HG02884 (cell line): Measurements from ENCODE around the gene IL1R1.

Experiments
- ATAC-seq: cut with Tn5 transposase; IDR thresholded peaks from one replicate; pipeline ENCODE4 v1.9.1; 2021; ENCODE audit warnings: mild to moderate bottlenecking, moderate library complexity; ENCODE audit not compliant: unreplicated experiment

The IL1R1 gene

DNA sequence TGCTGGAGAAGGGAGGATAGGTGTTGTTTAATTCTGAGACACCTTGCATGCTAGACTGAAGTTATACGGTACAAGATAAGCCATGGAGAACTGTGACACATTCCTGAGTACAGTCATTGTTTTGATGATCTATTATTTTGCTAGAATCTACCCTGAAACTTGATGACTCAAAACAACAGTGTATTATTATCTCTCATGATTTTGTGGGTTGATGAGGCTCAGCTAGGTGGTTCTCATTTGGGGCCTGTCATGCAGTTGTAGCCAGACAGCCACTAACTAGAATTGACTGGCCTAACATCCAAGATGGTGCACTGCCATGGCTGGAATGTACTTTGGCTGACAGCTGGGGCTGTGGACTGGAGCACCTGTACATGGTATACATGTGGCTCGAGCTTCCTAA is 5.4 kb upstream of the IL1R1 start:
- ATAC-seq = no peak

DNA sequence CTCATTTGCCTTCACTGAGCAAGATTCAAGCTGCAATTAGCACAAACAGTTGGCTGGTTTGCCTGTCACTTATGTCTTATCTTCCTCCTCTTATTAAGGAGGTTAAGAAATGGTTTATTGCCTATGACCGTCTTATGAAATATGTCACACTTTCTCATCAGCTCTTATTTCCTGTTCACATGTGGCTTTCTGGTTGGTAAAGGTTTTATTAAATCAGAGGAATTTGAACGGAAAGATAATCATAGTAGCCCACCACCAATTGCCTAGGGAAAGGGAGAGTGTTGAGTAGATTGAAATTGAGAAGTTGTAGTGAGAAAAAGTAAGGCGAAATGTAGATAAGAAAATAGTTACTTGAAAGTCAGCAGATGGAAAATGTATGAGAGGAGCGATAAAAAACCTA is 4.2 kb upstream of the IL1R1 start:
- no peak for ATAC-seq

DNA sequence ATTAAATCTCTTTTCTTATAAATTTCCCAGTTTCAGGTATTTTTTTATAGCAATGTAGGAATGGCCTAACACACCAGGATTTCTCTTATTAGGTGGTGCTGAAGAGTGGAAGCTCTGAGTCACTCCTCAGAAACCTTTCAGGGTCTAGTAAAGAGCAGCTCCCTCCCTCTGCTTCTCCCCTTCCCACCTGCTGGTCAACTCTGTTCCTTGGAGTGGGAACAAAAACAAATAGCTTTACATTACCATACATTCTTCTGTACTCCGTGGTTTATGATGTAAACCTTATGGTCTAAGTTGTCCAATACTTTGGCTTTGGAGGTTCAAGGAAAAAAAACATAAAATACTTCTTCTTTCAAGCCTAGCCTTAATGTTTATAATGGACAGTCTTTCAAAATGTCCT is 2.7 kb upstream of the IL1R1 start:
- no peak for ATAC-seq

DNA sequence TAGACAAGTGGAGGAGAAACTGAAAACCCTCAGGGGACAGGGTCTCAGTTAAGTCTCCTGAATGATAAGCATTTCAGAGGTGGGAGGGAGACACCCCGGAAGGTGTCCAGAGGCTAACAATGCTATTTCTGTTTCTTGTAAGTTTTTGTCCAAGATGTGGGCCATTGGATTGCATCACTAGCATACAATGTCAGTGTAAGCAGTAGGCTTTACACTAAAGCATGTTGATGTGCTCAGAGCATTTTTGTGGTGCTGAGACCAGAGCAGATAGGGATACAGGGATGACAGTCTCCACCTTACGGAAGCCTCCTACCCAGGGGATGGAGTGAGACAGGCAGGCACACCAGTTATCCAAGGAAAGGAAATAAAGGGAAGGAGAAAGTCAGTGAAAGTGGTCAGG is 2.2 kb upstream of the IL1R1 start:
- no peak for ATAC-seq

DNA sequence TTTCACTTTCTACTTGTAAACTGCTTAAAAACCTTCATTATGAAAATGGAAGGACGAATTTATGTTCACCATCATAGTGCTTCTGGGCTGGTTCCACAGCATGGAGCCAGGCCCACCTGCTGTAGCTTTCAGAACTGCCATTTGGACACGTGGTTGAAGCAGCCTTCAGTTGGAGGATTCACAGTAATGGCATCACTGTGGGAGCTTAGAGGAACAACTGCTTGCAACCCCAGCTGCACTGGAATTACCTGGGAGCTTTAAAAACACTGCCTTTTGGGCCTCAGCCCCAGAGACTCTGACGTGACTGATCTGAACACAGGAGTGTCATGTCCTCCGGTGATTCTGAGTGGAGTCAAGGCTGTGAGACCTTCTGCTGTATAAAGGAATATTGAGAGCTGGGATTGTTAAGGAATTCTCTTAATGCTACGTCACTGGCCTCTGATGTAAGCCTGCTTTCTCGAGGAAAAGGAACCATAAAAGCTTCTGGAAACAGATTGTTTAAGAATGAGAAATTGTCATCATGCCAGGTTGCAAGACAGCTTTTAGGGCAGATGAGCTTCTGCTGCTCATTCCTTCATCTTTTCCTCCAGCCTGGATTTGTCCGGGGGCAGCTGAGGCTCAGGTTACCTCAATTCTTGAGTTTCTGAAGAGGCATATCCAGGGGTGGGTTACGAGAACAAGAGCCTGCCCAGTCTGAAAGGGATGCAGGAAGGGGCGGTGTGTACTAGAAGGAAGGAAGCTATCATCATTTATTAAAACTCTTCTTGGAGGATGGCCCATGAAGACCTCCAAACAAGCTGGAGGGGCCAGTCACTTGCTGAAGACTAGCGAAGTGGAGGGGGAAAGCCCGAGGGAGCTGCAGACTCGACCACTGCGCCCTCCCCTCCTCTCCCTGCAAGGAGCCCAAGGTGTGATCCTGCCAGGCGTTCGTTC is 1.3 kb upstream of the IL1R1 start:
- ATAC-seq = no peak

DNA sequence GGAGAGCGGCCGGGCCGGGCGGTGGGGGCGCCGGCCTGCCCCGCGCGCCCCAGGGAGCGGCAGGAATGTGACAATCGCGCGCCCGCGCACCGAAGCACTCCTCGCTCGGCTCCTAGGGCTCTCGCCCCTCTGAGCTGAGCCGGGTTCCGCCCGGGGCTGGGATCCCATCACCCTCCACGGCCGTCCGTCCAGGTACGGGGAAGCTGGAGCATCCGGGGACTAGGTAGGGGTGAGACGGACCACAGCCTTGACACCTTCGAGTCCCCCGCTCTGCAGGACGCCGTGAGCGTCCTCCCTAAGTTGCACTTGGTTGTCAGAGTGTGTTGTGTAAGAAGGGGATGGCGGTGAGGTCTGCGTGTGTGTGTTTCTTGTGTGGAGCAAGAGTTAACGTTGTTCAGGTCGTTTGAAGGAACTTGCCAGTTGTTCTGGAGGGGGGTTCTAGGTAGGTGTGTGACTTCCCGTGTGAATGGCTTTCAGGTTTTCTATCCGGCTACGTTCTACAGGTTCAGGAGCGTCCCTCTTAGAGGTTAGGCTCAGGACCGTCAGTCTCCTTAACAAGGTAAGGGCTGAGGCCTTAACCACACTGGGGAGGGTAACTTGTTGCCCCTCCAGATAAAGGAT is 393 bp downstream of the IL1R1 start:
- ATAC-seq = no peak

DNA sequence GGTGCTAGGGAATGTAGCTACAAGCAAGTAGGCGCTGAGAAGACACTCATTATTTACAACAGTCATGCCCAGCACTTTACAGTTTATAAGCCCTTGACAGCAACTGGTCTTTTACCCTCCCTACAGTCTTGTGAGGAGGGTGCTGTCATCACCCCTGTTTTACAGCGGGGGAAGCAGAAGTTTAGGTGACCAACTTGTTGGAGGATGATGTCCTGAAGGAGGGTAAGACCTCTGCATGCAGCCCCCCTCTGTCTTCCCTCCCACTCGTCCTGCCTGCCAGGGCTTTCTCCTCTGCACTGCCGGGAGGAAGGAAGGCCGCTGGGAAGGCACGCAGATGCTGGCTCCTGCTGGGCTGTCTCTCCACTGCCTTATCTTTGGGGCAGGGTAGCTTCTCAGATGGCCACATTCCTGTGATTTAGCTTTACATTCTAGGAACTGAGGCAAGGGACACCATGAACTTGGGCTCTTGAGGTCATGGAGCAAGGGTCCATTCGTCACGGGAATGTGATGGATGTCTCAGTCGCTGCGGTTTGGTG is 972 bp downstream of the IL1R1 start:
- ATAC-seq = no peak

DNA sequence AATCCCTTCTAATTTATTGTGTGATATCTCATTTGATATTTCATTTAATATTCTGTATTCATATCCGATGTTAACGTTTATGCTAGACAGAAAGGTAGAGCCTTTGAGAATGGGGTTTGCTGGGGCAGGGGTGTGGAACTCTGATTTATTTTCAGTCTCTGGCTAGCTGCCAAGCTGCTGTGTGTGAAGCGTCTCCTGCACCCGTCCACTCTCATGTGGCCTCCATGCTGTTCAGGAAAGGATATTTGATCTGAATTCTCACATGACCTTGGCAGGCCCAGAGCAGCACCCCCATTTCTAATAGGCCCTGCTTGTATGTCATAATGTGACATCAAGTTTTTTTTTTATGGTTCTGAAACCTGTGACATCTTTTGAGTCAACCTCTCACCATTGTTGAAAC is 1.6 kb downstream of the IL1R1 start:
- ATAC-seq = no peak

DNA sequence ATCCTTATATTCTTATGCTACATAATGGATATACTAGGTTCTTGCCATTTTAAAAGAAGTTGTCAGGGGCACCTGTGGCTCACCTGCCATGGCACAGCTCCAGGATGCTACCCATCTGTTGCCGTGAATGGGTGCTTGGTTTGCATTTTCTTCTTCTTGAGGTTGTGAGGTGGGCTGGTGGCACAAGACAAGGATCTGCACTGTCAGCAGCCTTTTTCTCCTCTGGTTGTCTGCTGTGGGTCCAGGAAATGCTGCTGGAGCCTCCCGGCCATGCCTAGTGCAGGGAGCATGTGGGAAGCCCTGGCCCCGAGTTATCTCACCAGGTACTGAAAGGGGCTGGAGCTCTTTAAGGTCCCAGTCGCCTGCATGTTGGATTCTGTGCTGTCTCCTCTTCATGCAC is 2.6 kb downstream of the IL1R1 start:
- ATAC-seq = no peak

DNA sequence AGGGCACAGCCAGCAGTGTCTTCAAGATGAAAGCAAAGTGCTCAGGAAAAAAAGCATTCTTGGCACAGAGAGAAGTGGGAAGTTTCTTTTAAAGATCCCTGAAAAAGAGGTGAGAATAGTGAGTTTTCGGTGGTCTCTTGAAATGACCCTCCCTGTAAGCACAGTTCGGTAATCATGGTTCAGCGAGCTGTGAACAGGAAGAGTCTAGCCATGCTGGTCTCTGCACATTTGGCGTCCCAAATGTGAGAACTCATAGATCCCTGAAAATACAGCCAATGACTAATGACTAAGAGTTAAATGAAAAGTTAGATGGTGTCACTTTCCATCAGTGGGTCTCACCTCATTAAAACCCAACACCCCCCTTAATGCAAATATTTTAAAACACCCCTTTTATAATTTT is 3.4 kb downstream of the IL1R1 start:
- ATAC-seq = no peak

DNA sequence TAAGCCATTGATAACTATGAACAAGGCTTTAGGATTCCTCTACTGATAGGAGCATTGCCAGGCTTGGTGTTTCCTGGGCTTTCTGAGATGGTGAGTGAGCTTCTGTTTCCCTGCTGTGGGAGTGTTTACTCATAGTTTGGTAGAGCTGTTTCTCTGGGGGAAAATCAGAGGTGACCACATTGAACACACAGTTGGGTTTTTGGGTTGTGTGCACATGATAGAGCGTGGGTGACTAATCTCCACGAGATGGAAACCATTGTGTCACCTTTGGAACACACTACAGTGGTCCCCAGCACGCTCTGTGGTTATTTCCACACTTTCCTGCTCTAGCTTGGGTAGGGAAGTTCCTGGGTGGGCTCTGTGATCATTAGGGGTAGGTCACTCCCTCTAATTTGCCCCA is 5.4 kb downstream of the IL1R1 start:
- ATAC-seq = no peak

DNA sequence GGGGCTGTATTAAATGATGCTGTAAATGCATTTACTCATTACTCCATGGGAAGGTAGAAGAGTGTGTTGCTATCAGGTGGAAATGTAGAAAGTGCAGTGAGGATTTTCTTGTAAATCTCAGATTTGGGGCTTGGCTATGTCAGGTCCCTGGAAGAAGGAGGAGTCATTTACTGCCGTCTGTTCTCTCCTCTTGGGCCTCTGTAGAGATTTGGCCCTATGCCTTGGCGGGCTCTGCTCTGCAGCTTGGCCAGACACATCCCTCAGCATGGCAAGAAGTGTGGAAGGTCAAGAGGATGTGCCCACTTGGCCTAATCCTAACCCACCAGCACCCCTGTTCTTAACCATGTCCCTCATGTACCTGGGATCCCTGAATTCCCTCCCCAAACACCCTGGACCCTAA is 6.7 kb downstream of the IL1R1 start:
- no peak for ATAC-seq

DNA sequence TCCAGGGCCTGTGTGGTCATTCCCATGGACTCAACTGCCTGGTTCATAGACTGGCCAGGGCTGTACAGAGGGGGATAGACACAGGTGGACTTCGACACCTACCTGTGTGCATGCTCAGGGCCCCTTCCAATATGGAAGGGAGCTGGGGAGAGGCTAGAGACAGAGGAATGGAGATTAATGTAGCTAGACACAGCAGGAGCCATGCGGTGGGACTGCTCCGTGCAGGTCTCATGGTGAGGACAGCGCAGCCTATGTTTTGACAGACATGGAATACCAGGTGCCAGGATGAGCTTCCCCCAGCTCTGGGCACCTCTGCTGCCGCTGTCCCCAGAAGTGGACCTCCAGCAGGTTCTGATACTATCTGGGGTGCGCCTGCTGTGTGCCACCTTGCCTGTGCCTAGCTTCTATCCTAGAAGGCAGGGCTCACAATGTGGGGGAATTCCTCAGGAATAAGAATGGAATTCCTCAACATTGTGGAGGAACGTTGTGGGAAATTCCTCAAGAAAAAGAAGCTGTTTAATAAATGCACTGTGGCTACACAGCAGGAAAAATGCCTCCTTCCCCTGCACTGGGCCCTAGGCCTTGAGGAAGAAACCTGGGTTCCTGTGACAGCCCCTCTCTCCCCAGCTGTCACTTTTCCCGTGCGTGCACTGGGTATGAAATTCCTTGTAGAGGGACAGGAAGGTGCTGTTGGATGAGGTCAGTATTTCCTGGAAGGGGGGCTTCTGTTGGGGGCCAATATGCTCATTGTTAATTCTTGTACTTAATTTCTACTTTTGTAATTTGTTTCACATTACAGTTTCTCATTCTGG is 7.3 kb downstream of the IL1R1 start:
- no peak for ATAC-seq

DNA sequence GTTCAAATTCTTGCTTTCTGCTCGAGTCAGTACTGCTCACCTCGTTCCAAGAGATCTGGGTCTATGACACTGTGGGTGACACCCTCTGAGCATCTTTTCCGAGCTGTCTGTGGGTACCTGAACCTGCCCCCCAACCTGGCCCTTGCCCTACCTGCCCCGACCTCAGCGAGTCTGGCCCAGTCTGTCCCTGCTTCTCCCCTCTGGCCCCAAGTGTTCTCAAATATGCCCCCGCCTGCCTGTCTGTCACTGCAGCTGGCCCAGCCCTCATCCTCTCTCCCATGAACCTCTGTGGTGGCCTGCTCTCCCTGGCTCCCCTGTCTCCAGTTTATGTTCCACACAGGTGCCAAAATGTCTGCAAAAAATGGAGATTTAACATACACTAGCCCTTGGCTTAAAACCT is 11.8 kb downstream of the IL1R1 start:
- no peak for ATAC-seq

DNA sequence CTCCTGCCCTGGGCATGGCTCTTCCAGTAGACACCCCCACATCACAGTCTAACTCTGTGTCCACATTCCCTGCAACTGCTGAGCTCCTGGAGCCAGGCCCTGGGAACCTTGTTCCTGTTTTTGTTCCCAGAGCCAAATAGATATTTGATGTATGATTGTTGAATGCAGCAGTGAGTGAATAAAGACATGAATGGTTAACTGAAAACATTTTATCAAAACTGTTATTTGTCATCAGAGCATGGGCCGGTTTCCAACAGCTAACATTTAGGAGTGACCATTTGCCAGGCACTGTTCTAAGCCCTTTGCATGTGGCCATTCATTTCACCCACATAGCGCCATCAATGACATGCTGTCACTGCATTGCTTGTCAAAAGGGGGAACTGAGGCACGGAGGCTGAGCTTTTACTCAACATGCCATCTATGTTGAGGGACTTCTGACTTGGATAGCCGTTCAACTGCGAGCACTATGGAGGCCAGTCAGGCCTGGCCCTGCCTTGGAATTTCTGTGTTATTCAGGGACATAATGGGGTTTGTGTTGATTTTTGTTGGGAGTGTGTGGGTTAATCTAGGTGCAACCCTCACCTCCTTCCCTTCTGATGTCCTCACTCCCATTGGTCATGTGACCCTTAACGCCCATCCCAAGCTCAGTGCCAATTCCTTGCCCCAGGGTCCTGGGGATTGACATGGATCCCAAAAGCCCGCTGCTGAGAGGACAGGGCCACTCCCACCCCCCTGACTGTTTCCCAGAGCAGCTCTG is 12.6 kb downstream of the IL1R1 start:
- no peak for ATAC-seq

DNA sequence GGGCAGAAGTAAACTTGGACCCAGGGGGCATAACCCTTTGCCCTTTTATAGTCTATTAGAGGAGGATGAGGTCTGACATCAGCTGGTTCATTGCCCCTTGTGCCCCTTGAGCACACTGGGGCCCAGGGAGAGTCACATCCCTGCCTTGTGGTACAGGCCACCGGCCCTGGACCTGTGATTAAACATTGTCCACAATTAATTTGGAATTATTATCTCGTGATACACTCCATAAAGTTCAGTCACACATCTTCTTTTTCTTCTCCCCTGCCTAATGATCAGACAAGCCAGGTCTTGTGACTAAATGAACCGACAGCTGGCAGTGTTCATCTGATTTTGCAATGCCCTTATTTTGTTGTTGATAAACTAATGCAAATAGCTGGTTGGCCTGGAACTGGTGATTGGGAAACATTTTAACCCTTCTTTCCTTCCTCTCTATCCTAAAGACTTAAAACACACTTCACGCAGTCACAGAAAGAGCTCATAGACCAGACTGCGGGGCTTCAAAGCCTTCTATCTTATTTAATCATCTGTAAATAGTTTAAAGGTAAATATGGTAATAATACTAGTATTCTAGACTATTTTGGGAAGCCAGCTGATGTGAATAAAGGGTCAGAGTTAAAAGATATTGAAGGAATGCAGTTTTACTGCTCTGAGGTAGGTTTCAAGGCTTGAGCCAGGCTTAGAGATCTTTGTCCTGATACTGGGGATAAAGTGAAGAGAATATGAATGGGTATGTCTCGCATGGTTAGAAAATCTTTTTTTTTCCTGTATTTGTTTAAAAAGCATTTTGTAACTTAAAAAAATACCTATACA is 13.4 kb downstream of the IL1R1 start:
- ATAC-seq = no peak

DNA sequence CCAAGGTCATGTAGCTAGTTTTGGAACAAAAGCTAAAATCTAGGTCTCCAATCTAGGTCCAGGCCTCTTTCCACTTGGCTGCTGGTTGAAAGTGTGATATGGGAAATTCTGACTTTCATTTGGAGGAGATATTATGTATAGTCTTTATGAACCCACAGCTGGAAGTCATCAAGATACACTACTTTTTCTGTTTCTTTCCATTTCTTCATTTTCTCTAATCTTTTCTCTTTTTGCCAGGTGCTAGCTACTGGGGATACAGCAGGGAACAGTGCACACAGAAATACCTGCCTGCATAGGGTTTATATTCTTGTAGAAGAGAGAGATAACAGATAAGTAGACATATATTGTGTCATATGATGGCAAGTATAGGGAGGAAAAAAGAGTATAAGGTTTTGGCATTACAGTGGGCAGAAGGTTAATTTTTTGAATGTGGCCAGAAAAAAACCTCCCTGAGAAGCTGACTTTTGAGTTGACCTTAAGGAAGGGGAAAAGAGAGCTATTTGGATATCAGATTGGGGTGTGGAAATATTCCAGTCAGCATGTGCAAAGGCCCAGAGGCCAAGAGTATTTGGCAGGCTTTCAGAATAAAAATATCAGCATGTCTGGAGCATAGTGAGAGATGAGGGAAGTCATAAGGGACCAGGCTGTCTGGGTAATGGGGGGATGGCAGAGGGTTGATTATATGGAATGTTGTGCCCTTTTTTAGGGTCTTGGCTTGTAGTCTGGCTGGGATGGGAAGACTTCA is 15.6 kb downstream of the IL1R1 start:
- ATAC-seq = no peak

DNA sequence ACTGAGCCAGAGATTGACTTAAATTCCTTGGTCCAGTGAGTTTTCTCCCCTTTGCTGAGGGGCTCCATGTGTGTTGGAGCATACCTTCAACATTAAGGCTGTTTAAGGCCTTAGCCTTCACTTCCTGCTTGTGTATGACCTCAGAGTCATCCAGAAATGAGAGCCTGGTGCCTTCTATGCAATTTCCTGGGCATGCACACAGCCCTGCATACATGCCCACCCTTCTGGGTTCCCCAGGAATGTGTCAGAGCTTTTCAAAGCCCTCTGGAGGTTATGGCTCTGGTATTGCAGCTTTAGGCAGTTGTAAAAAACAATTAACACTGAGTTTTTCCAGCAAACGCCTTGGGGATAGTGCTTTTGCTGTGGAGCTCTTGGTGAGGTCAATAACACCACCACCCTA is 16.7 kb downstream of the IL1R1 start:
- ATAC-seq = no peak

DNA sequence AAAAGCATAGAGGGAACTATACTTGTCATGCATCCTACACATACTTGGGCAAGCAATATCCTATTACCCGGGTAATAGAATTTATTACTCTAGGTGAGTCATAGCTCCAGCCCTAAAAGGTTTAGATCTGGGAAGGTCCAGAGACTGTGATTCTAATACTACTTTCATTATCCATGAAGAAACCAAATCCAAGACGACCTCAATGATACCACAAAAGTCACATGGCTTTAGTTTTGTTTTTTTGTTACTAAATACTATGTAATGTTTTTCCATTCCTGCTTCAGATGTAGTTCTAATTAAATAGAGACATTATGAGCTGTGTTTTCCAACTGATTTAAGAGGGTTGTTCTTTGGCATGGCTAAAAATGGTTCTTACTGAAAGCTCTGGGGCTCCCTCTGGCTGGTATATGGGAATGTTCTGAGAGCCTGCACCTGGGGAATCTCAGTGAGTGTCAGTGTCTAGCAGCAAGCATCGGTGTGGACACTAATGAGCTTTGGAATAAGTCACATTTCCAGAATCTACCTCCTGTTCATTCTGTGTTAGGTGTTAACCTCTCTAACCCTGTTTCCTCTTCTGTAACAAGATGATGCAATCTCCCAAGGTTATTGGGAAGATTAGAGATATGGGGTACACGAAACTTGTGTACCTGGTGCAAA is 23.8 kb downstream of the IL1R1 start:
- ATAC-seq = no peak
